ENCODE results near the gene OR6C4. TPM values are rescaled to one million over a fixed set of nuclear protein-coding genes. Genes with fewer than 3 reads are reported as not detected.

Gene OR6C4
- total RNA-seq, 1 experiment from 2014 or later = not detected

- ATAC-seq (no peak), DNase-seq (ENCODE audit: low read depth, low spot score) (no peak)
- Histone ChIP-seq H3K9me2 (ENCODE audit: insufficient read depth) (no peaks in the 10 kb centered on the region), H3K27me3 (ENCODE audit: insufficient read depth, low read length) (peaks cover 6% of the 10 kb centered on the region), H3K4me1 (ENCODE audit: control insufficient read depth in 1 of 2, insufficient read depth in 2 of 2, low read length in 2 of 2) (no peaks in the 10 kb centered on the region), H3K4me2 (ENCODE audit: low read length) (no peak overlapping the region), H3K27ac (ENCODE audit: low read depth, low read length) (no peak overlapping the region), H2AFZ (ENCODE audit: low read depth, low read length, poor library complexity, severe bottlenecking) (no peak overlapping the region), H3K9ac (ENCODE audit: low read length) (no peak overlapping the region), H3K36me3 (ENCODE audit: control insufficient read depth in 1 of 2, insufficient read depth in 2 of 2, low read length in 2 of 2) (no peaks in the 10 kb centered on the region), H4K20me1 (ENCODE audit: insufficient read depth) (no peaks in the 10 kb centered on the region), H3K4me3 (replicated peaks in 1 of 2; ENCODE audit: low read depth in 1 of 2, low read length in 2 of 2) (no peak overlapping the region), H3K9me3 (ENCODE audit: control insufficient read depth in 1 of 2, insufficient read depth in 1 of 2, low read depth in 1 of 2, low read length in 2 of 2) (no peaks in the 10 kb centered on the region), H3K79me2 (ENCODE audit: insufficient read depth, low read length) (no peaks in the 10 kb centered on the region)
- RAD21 ChIA-PET (ENCODE audit: low non-redundant PET in 1 of 2, low total read pairs in 2 of 2, uncharacterized antibody in 2 of 2, unreplicated experiment in 2 of 2) = no interaction called here
- TF ChIP-seq POLR2AphosphoS5 (IDR thresholded peaks at IDR 0.05; ENCODE audit: low read depth, low read length) = no peak
- TF ChIP-seq ELF1 (IDR thresholded peaks at IDR 0.05; ENCODE audit: borderline replicate concordance, low read depth) = no peak
- no peak for TF ChIP-seq RAD21 (IDR thresholded peaks at IDR 0.05; ENCODE audit: low read depth)
- no peak for TF ChIP-seq REST (IDR thresholded peaks at IDR 0.05; ENCODE audit: low read depth)
- TF ChIP-seq SRF (IDR thresholded peaks at IDR 0.05; ENCODE audit: low read depth) = no peak
- TF ChIP-seq FOSL1 (IDR thresholded peaks at IDR 0.05; ENCODE audit: low read depth) = no peak
- TF ChIP-seq ZBTB33 (IDR thresholded peaks at IDR 0.05; ENCODE audit: extremely low read depth, insufficient replicate concordance, low read length) = no peak
- TF ChIP-seq CBX3 (IDR thresholded peaks at IDR 0.05; ENCODE audit: low read depth) = no peak
- TF ChIP-seq MAX (IDR thresholded peaks at IDR 0.05) = no peak
- POLR2A ChIA-PET = no interaction called here
- intact Hi-C loops (cut with micrococcal nuclease) = no loop called here
- CTCF ChIA-PET = no interaction called here
- BruUV-seq (replicated peaks) = no TSS peak
Measured at GRCh38 chr12:55582066-55582465, 32.7 kb downstream of the OR6C4 start.
